ENCODE data around the gene SERPIND1.

The SERPIND1 gene

GRCh38 chr22:20793748-20794649 lies 20.1 kb downstream of the SERPIND1 start:
- DNase-seq = no peak

- DNase-seq = no peak
Measured at GRCh38 chr22:20794650-20795413, 20.9 kb downstream of the SERPIND1 start.

- no peak for DNase-seq
Measured at GRCh38 chr22:20796731-20797130, 22.8 kb downstream of the SERPIND1 start.

GRCh38 chr22:20798218-20798617 lies 24.3 kb downstream of the SERPIND1 start:
- no peak for DNase-seq

- no peak for DNase-seq
Measured at GRCh38 chr22:20798974-20799373, 25.1 kb downstream of the SERPIND1 start.

- no peak for DNase-seq
Measured at GRCh38 chr22:20799449-20799848, 25.5 kb downstream of the SERPIND1 start.

GRCh38 chr22:20802452-20802851 lies 28.5 kb downstream of the SERPIND1 start:
- no peak for DNase-seq

GRCh38 chr22:20802922-20803553 lies 29.1 kb downstream of the SERPIND1 start:
- DNase-seq = no peak

- DNase-seq = no peak
Measured at GRCh38 chr22:20803696-20804324, 29.9 kb downstream of the SERPIND1 start.

- no peak for DNase-seq
Measured at GRCh38 chr22:20804650-20805049, 30.7 kb downstream of the SERPIND1 start.

- DNase-seq = no peak
Measured at GRCh38 chr22:20805972-20806471, 32.1 kb downstream of the SERPIND1 start.

- no peak for DNase-seq
Measured at GRCh38 chr22:20807315-20807752, 33.4 kb downstream of the SERPIND1 start.

GRCh38 chr22:20808844-20809243 lies 34.9 kb downstream of the SERPIND1 start:
- no peak for DNase-seq

GRCh38 chr22:20809538-20810185 lies 35.7 kb downstream of the SERPIND1 start:
- no peak for DNase-seq

- no peak for DNase-seq
Measured at GRCh38 chr22:20810645-20811044, 36.7 kb downstream of the SERPIND1 start.

GRCh38 chr22:20811171-20811570 lies 37.3 kb downstream of the SERPIND1 start:
- no peak for DNase-seq

GRCh38 chr22:20811971-20812660 lies 38.2 kb downstream of the SERPIND1 start:
- DNase-seq = no peak

GRCh38 chr22:20813056-20813455 lies 39.1 kb downstream of the SERPIND1 start:
- no peak for DNase-seq

- DNase-seq = no peak
Measured at GRCh38 chr22:20814221-20814808, 40.4 kb downstream of the SERPIND1 start.

- DNase-seq = no peak
Measured at GRCh38 chr22:20815477-20816050, 41.7 kb downstream of the SERPIND1 start.

- DNase-seq = no peak
Measured at GRCh38 chr22:20816559-20816958, 42.6 kb downstream of the SERPIND1 start.
